ENCODE results near the gene CXCL13. TPM values are rescaled to one million over a fixed set of nuclear protein-coding genes. Genes with fewer than 3 reads are reported as not detected.
"Not testable (repeated sequence)": the region's sequence is repeated elsewhere in the genome, so short reads cannot be mapped to it uniquely, and the experiment has no call there.

The CXCL13 gene
- total RNA-seq, 4 donors from 2014 or later = not detected

GRCh38 chr4:77567549-77567948 is 38.1 kb upstream of the CXCL13 start:
- H3K27ac ChIP-seq = no peak overlapping the region
- TF ChIP-seq POLR2AphosphoS5 (IDR thresholded peaks at IDR 0.05) (no peak), POLR2A (IDR thresholded peaks at IDR 0.05) (no peak), EP300 (IDR thresholded peaks at IDR 0.05) (no peak), CTCF (IDR thresholded peaks at IDR 0.05) (no peak)
- H3K9me3 ChIP-seq = peaks cover 0 to 7% (median 0%) of the 10 kb centered on the region in 3 donors
- no peak overlapping the region for H3K4me3 ChIP-seq
- H3K36me3 ChIP-seq = no peaks in the 10 kb centered on the region
- peaks cover 0 to 28% (median 0%) of the 10 kb centered on the region in 3 donors for H3K4me1 ChIP-seq
- ATAC-seq = no peak
- no peaks in the 10 kb centered on the region for H3K27me3 ChIP-seq

GRCh38 chr4:77570508-77571214 is 35.0 kb upstream of the CXCL13 start:
- ATAC-seq, H3K4me1 ChIP-seq, H3K4me3 ChIP-seq, H3K36me3 ChIP-seq, H3K27ac ChIP-seq, H3K27me3 ChIP-seq, H3K9me3 ChIP-seq: not testable (repeated sequence)
- WGBS, 2 donors (ENCODE audit: low coverage in 1 of 2) = no CpG with 5 or more reads among the region's 32 CpGs

GRCh38 chr4:77576351-77576750 is 29.3 kb upstream of the CXCL13 start:
- Histone ChIP-seq H3K27ac (no peak overlapping the region), H3K4me3 (no peak overlapping the region), H3K4me1 (no peaks in the 10 kb centered on the region), H3K27me3 (no peaks in the 10 kb centered on the region), H3K9me3 (no peaks in the 10 kb centered on the region), H3K36me3 (no peaks in the 10 kb centered on the region)
- ATAC-seq = no peak
- TF ChIP-seq CTCF (IDR thresholded peaks at IDR 0.05) = no peak
- no peak for TF ChIP-seq EP300 (IDR thresholded peaks at IDR 0.05)
- no peak for TF ChIP-seq POLR2AphosphoS5 (IDR thresholded peaks at IDR 0.05)
- no peak for TF ChIP-seq POLR2A (IDR thresholded peaks at IDR 0.05)

- no peak for ATAC-seq
- WGBS, 2 donors (ENCODE audit: low coverage in 1 of 2) = 22 to 67% methylated on average over 1 to 2 of the region's 2 CpGs
- TF ChIP-seq EP300 (IDR thresholded peaks at IDR 0.05) = no peak
Observed at GRCh38 chr4:77578145-77578544, 27.5 kb upstream of the CXCL13 start.

GRCh38 chr4:77579406-77580076 is 26.1 kb upstream of the CXCL13 start:
- H3K9me3 ChIP-seq = no peaks in the 10 kb centered on the region
- no peak overlapping the region for H3K27ac ChIP-seq
- no peaks in the 10 kb centered on the region for H3K27me3 ChIP-seq
- no peak overlapping the region for H3K4me3 ChIP-seq
- no peaks in the 10 kb centered on the region for H3K36me3 ChIP-seq
- H3K4me1 ChIP-seq = no peaks in the 10 kb centered on the region
- no peak for TF ChIP-seq POLR2A (IDR thresholded peaks at IDR 0.05)
- TF ChIP-seq POLR2AphosphoS5 (IDR thresholded peaks at IDR 0.05) = no peak
- no peak for TF ChIP-seq EP300 (IDR thresholded peaks at IDR 0.05)
- no peak for TF ChIP-seq CTCF (IDR thresholded peaks at IDR 0.05)
- 53% methylated on average over 2 of the region's 2 CpGs; no CpG with 5 or more reads in 1 of the 2 donors for WGBS, 2 donors (ENCODE audit: low coverage in 1 of 2)
- ATAC-seq = no peak

More at GRCh38 chr4:77578145-77578544, 27.5 kb upstream of the CXCL13 start:
- no peak overlapping the region for H3K4me3 ChIP-seq
- H3K27ac ChIP-seq = no peak overlapping the region
- H3K36me3 ChIP-seq = no peaks in the 10 kb centered on the region
- no peaks in the 10 kb centered on the region for H3K9me3 ChIP-seq
- no peaks in the 10 kb centered on the region for H3K4me1 ChIP-seq
- no peaks in the 10 kb centered on the region for H3K27me3 ChIP-seq

GRCh38 chr4:77581724-77582123 is 23.9 kb upstream of the CXCL13 start:
- H3K9me3 ChIP-seq = no peaks in the 10 kb centered on the region
- H3K27ac ChIP-seq = no peak overlapping the region
- 44 to 61% methylated on average over 4 of the region's 4 CpGs for WGBS, 2 donors (ENCODE audit: low coverage in 1 of 2)
- H3K4me1 ChIP-seq = no peaks in the 10 kb centered on the region
- no peaks in the 10 kb centered on the region for H3K36me3 ChIP-seq
- H3K4me3 ChIP-seq = no peak overlapping the region
- no peak for TF ChIP-seq EP300 (IDR thresholded peaks at IDR 0.05)
- TF ChIP-seq CTCF (IDR thresholded peaks at IDR 0.05) = no peak
- TF ChIP-seq POLR2AphosphoS5 (IDR thresholded peaks at IDR 0.05) = no peak
- TF ChIP-seq POLR2A (IDR thresholded peaks at IDR 0.05) = no peak
- no peaks in the 10 kb centered on the region for H3K27me3 ChIP-seq
- ATAC-seq = no peak
